GM23338 (cell line): ENCODE results near the gene FGFR3. TPM values are rescaled to one million over a fixed set of nuclear protein-coding genes. Genes with fewer than 3 reads are reported as not detected.

Experiments
- ATAC-seq: fragments of 200-7000 bp; cut with Tn5 transposase; 3 replicates; pipeline ENCODE4 v1.9.1; 2020
- DNase-seq: peaks from one replicate; pipeline ENCODE4 v3.0.0-alpha.2; 2015; ENCODE audit warnings: low spot score
- H2AFZ ChIP-seq: fragments of 200-600 bp; sonication (generic); 2 replicates; pipeline ENCODE4 v1.8.0; 2016; ENCODE audit warnings: antibody characterized with exemption, mild to moderate bottlenecking, moderate library complexity
- H3F3A ChIP-seq: fragments of 200-600 bp; sonication (generic); replicated peaks from 2 replicates; pipeline ENCODE4 v1.8.0; 2017; ENCODE audit warnings: antibody characterized with exemption, mixed run types, low read depth
- H3K27ac ChIP-seq: fragments of 200-600 bp; sonication (generic); 2 replicates; pipeline ENCODE4 v1.6.1; 2016; ENCODE audit warnings: low read depth
- H3K27me3 ChIP-seq: fragments of 200-600 bp; sonication (generic); 2 replicates; pipeline ENCODE4 v1.8.0; 2016; ENCODE audit warnings: mild to moderate bottlenecking, mixed run types, moderate library complexity; ENCODE audit not compliant: insufficient read depth
- H3K36me3 ChIP-seq: fragments of 200-600 bp; sonication (generic); 2 replicates; pipeline ENCODE4 v1.8.0; 2016; ENCODE audit warnings: mild to moderate bottlenecking; ENCODE audit not compliant: insufficient read depth
- H3K4me1 ChIP-seq: fragments of 200-600 bp; sonication (generic); 2 replicates; pipeline ENCODE4 v1.8.0; 2016; ENCODE audit warnings: mild to moderate bottlenecking, moderate library complexity; ENCODE audit not compliant: insufficient read depth
- H3K4me2 ChIP-seq: fragments of 200-600 bp; sonication (generic); 2 replicates; pipeline ENCODE4 v1.7.1; 2017; ENCODE audit warnings: mixed run types
- H3K4me3 ChIP-seq: fragments of 200-600 bp; sonication (generic); 2 replicates; pipeline ENCODE4 v1.6.1; 2016; ENCODE audit warnings: mixed run types
- H3K79me2 ChIP-seq: fragments of 200-600 bp; sonication (generic); replicated peaks from 2 replicates; pipeline ENCODE4 v1.8.0; 2017; ENCODE audit warnings: mild to moderate bottlenecking; ENCODE audit not compliant: insufficient read depth
- H3K9me2 ChIP-seq: fragments of 200-600 bp; sonication (generic); 2 replicates; pipeline ENCODE4 v1.8.0; 2017; ENCODE audit not compliant: insufficient read depth
- H4K20me1 ChIP-seq: fragments of 200-600 bp; sonication (generic); replicated peaks from 2 replicates; pipeline ENCODE4 v1.8.0; 2017; ENCODE audit warnings: mild to moderate bottlenecking; ENCODE audit not compliant: insufficient read depth
- H3K27ac Mint-ChIP-seq: 2 replicates; pipeline ENCODE4 v1.8.0; 2020; ENCODE audit warnings: inconsistent platforms, mild to moderate bottlenecking, moderate library complexity, mixed read lengths
- H3K27me3 Mint-ChIP-seq: 3 replicates; pipeline ENCODE4 v1.8.0; 2022; ENCODE audit warnings: low read depth, mild to moderate bottlenecking, moderate library complexity, mixed read lengths, inconsistent platforms; ENCODE audit not compliant: insufficient read depth, poor library complexity
- H3K36me3 Mint-ChIP-seq: 3 replicates; pipeline ENCODE4 v1.8.0; 2021; ENCODE audit warnings: low read depth, mild to moderate bottlenecking, inconsistent platforms, moderate library complexity, mixed read lengths
- H3K4me1 Mint-ChIP-seq: 3 replicates; pipeline ENCODE4 v1.8.0; 2020; ENCODE audit warnings: mild to moderate bottlenecking, inconsistent platforms, mixed read lengths
- H3K4me3 Mint-ChIP-seq: 3 replicates; pipeline ENCODE4 v1.8.0; 2021; ENCODE audit warnings: moderate library complexity, mild to moderate bottlenecking, inconsistent platforms, mixed read lengths
- H3K9me3 Mint-ChIP-seq: 3 replicates; pipeline ENCODE4 v1.8.0; 2020; ENCODE audit warnings: moderate library complexity, mild to moderate bottlenecking, inconsistent platforms, mixed read lengths
- CREB1 ChIP-seq: fragments of 250-450 bp; sonication (Bioruptor Pico); IDR thresholded peaks from 2 replicates; pipeline ENCODE4 v1.5.0; 2020; ENCODE audit warnings: low read depth, mild to moderate bottlenecking, moderate library complexity
- ETS1 ChIP-seq: IDR thresholded peaks from 2 replicates; pipeline ENCODE4 v1.6.1; 2016; ENCODE audit warnings: antibody characterized with exemption
- EZH2 ChIP-seq: fragments of 200-600 bp; sonication (generic); IDR thresholded peaks from one replicate; pipeline ENCODE4 v1.8.0; 2017; ENCODE audit warnings: antibody characterized with exemption, mild to moderate bottlenecking, low read depth; ENCODE audit not compliant: unreplicated experiment
- EZH2phosphoT487 ChIP-seq: fragments of 200-600 bp; sonication (generic); IDR thresholded peaks from one replicate; pipeline ENCODE4 v1.8.1; 2018; ENCODE audit warnings: antibody characterized with exemption; ENCODE audit not compliant: unreplicated experiment
- JUNB ChIP-seq: IDR thresholded peaks from one replicate; pipeline ENCODE4 v1.6.1; 2016; ENCODE audit warnings: antibody characterized with exemption; ENCODE audit not compliant: unreplicated experiment
- POLR2AphosphoS5 ChIP-seq: IDR thresholded peaks from 2 replicates; pipeline ENCODE4 v1.6.1; 2016; ENCODE audit warnings: antibody characterized with exemption, low read depth
- REST ChIP-seq: IDR thresholded peaks from one replicate; pipeline ENCODE4 v1.6.1; 2018; ENCODE audit warnings: antibody characterized with exemption; ENCODE audit not compliant: unreplicated experiment
- STAT1 ChIP-seq: IDR thresholded peaks from one replicate; pipeline ENCODE4 v1.6.1; 2016; ENCODE audit warnings: antibody characterized with exemption; ENCODE audit not compliant: unreplicated experiment
- ZNF114 ChIP-seq: fragments of 250-450 bp; sonication (Bioruptor Pico); IDR thresholded peaks from 2 replicates; pipeline ENCODE4 v1.5.0; 2020; ENCODE audit warnings: mild to moderate bottlenecking, moderate library complexity
- ZNF462 ChIP-seq: fragments of 250-450 bp; sonication (Bioruptor Pico); IDR thresholded peaks from 2 replicates; pipeline ENCODE4 v1.5.0; 2020; ENCODE audit warnings: mild to moderate bottlenecking, moderate library complexity
- polyA plus RNA-seq: library from polyadenylated mRNA; unstranded; fragments of >200 nt; fragmentation: Nextera tagmentation; extraction: Ambion mirVana; gene quantifications from 2 replicates; pipeline ENCODE4 v1.2.1, GENCODE V29; 2016
- total RNA-seq: library from RNA; depleted of rRNA; stranded (reverse); fragments of >200 nt; shearing (Covaris generic); gene quantifications from 2 replicates; pipeline ENCODE4 v1.2.3, GENCODE V29; 2014

FGFR3 gene
- total and polyA plus RNA-seq, 2 experiments from 2014 or later: 3.6 to 17.4 TPM

GRCh38 chr4:1783015-1783414 lies 10.1 kb upstream of the FGFR3 start:
- Mint-ChIP-seq H3K27me3 (peaks cover 12% of the 10 kb centered on the region), H3K9me3 (no peaks in the 10 kb centered on the region), H3K4me1 (peaks cover 7% of the 10 kb centered on the region; the same call in 1 of the 3 replicates), H3K27ac (no peak overlapping the region), H3K36me3 (no peaks in the 10 kb centered on the region), H3K4me3 (no peak overlapping the region)
- no peak for ATAC-seq
- H3K36me3 ChIP-seq: no peaks in the 10 kb centered on the region
- H3F3A ChIP-seq: 0 out of 2 replicates have a peak, but pooled peaks cover 3% of the 10 kb centered on the region
- no peak for TF ChIP-seq JUNB
- TF ChIP-seq REST: no peak
- TF ChIP-seq CREB1: no peak
- TF ChIP-seq ZNF462 (CRISPR knock-in tag): no peak
- no peak for TF ChIP-seq EZH2
- TF ChIP-seq POLR2AphosphoS5: no peak
- TF ChIP-seq ZNF114 (CRISPR knock-in tag): no peak
- no peak for TF ChIP-seq EZH2phosphoT487
- no peak for TF ChIP-seq ETS1
- TF ChIP-seq STAT1: no peak
- H3K4me3 ChIP-seq: no peak overlapping the region
- no peaks in the 10 kb centered on the region for H3K79me2 ChIP-seq
- peaks cover 6% of the 10 kb centered on the region; the same call in 1 of the 2 replicates for H3K4me1 ChIP-seq
- H4K20me1 ChIP-seq: no peaks in the 10 kb centered on the region
- H3K27ac ChIP-seq: no peak overlapping the region
- H3K27me3 ChIP-seq: no peaks in the 10 kb centered on the region
- no peaks in the 10 kb centered on the region for H3K9me2 ChIP-seq
- no peak overlapping the region for H3K4me2 ChIP-seq
- DNase-seq: no peak
- no peak overlapping the region for H2AFZ ChIP-seq
